ENCODE measurements around the gene LRRK2.

LRRK2 gene

GRCh38 chr12:40331886-40332285, 107.1 kb downstream of the LRRK2 start:
- TF ChIP-seq, protein P1, sequence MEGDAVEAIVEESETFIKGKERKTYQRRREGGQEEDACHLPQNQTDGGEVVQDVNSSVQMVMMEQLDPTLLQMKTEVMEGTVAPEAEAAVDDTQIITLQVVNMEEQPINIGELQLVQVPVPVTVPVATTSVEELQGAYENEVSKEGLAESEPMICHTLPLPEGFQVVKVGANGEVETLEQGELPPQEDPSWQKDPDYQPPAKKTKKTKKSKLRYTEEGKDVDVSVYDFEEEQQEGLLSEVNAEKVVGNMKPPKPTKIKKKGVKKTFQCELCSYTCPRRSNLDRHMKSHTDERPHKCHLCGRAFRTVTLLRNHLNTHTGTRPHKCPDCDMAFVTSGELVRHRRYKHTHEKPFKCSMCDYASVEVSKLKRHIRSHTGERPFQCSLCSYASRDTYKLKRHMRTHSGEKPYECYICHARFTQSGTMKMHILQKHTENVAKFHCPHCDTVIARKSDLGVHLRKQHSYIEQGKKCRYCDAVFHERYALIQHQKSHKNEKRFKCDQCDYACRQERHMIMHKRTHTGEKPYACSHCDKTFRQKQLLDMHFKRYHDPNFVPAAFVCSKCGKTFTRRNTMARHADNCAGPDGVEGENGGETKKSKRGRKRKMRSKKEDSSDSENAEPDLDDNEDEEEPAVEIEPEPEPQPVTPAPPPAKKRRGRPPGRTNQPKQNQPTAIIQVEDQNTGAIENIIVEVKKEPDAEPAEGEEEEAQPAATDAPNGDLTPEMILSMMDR (IDR thresholded peaks at IDR 0.05; ENCODE audit: insufficient read depth, low read length, missing control alignments): no peak
- DNase-seq (ENCODE audit: low read depth, low spot score): no peak
- H3K4me3 ChIP-seq (ENCODE audit: low read depth, low read length): no peak overlapping the region
- ChIA-PET CTCF (no interaction called here), POLR2A (no interaction called here)

GRCh38 chr12:40335991-40336390, 111.2 kb downstream of the LRRK2 start:
- ChIA-PET CTCF (no interaction called here), POLR2A (no interaction called here)
- no peak for DNase-seq (ENCODE audit: low read depth, low spot score)
- no peak overlapping the region for H3K4me3 ChIP-seq (ENCODE audit: low read depth, low read length)
- TF ChIP-seq, protein P1 (IDR thresholded peaks at IDR 0.05; ENCODE audit: insufficient read depth, low read length, missing control alignments): no peak

DNA sequence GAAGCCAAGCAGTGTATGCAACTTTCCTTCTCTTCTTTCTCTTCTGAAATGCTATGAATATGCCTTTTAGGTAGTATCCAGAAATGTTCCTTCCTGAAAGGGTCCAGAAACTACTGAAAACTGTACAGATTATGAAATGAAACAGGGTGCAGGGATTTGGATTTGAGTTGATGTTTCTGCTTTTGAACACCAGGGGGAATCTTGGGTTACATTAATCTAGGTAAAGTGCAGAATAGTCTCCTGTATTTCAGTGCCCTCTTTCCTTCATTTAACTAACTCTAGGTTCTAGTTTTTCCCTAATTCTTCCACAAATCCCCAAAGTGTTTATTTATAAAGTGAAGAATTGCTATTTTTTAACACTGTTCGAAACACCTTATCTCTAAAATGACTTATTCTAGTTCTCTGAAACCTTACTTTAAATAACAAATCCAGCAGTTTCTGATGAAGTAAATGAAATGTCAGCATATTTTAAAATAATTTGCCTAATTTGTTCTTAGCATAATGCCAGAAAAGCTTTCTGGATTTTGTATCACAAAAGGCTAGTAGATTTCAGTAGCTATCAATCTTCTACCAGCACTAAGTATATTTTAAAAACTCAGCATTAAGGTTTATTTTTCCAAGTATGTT, 111.9 kb downstream of the LRRK2 start:
- ChIA-PET POLR2A (no interaction called here), CTCF (no interaction called here)
- no peak for DNase-seq (ENCODE audit: low read depth, low spot score)
- H3K4me3 ChIP-seq (ENCODE audit: low read depth, low read length): no peak overlapping the region
- TF ChIP-seq, protein P1 (IDR thresholded peaks at IDR 0.05; ENCODE audit: insufficient read depth, low read length, missing control alignments): peak; percentile 3

DNA sequence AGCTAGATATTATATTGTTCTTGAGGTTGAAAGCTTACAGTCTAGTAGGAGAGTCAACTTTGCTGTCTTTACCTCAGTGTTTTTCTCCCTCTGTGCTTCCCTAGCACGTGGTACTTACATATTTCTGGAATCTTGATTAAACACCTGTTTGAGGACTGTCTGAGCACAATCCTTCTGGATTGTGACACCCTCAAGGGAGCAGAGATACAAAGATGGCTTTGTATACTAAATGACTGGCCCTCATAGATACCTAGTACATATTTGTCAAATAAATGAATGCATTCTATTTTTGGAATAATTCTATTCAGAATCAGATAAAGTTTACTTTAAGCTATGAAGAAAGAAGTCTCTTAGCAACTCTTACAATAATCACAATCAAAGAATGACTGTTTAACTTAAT, 113.3 kb downstream of the LRRK2 start:
- CTCF ChIA-PET: no interaction called here
- H3K4me3 ChIP-seq (ENCODE audit: low read depth, low read length): no peak overlapping the region
- POLR2A ChIA-PET: no interaction called here
- DNase-seq (ENCODE audit: low read depth, low spot score): no peak
- TF ChIP-seq, protein P1 (IDR thresholded peaks at IDR 0.05; ENCODE audit: insufficient read depth, low read length, missing control alignments): no peak

GRCh38 chr12:40338621-40339020, 113.8 kb downstream of the LRRK2 start:
- no peak for DNase-seq (ENCODE audit: low read depth, low spot score)
- H3K4me3 ChIP-seq (ENCODE audit: low read depth, low read length): no peak overlapping the region
- CTCF ChIA-PET: no interaction called here
- POLR2A ChIA-PET: no interaction called here
- TF ChIP-seq, protein P1 (IDR thresholded peaks at IDR 0.05; ENCODE audit: insufficient read depth, low read length, missing control alignments): no peak

GRCh38 chr12:40342010-40342409, 117.2 kb downstream of the LRRK2 start:
- no peak for DNase-seq (ENCODE audit: low read depth, low spot score)
- CTCF ChIA-PET: no interaction called here
- TF ChIP-seq, protein P1 (IDR thresholded peaks at IDR 0.05; ENCODE audit: insufficient read depth, low read length, missing control alignments): no peak
- POLR2A ChIA-PET: no interaction called here
- no peak overlapping the region for H3K4me3 ChIP-seq (ENCODE audit: low read depth, low read length)

All from AG04449 (cell line).